ENCODE data around the gene NOS3. TPM values are rescaled to one million over a fixed set of nuclear protein-coding genes. Genes with fewer than 3 reads are reported as not detected.

Gene NOS3
- total RNA-seq, 1 experiment from 2014 or later: not detected

DNA sequence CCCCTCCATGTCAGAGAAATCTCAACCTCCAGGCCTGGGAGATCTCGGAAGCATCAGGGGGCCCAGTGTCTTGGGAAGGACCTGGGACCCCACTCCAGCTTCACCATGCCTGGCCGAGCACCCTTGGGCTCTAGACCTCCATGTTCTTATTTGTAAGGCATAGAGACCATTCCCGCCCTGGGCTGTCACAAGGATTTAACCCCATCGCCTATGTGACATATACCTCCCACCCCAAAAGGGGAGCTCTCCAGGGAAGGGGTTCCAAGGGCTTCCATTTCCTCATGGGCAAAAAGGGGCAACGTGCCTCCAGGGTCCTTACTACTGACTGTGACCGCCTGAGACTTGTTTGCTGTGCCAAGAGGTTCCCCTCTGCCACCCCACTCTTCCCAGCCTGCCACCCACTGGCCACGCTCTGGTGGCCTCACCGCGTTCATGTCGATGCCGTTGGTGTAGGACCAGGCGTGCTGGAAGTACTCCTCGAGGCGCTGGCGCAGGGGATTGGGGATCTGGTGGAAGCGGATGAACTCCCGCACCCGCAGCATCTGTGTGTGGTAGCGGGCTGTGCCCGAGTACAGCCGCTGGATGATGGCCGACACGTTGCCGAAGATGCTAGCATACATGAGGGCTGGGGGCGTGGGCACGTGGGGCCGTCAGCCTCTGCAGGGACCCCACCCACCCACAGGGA lies 40.2 kb upstream of the NOS3 start:
- no peak for DNase-seq (ENCODE audit: low read depth, low spot score)
- in situ Hi-C loops (cut with HindIII; ENCODE audit: low pct_unique_long_range_greater_than_20kb, low sequenced_read_pairs): no loop called here

- no peak for DNase-seq (ENCODE audit: low read depth, low spot score)
- in situ Hi-C loops (cut with HindIII; ENCODE audit: low pct_unique_long_range_greater_than_20kb, low sequenced_read_pairs): no loop called here
Measured at GRCh38 chr7:150951181-150951520, 39.7 kb upstream of the NOS3 start.

DNA sequence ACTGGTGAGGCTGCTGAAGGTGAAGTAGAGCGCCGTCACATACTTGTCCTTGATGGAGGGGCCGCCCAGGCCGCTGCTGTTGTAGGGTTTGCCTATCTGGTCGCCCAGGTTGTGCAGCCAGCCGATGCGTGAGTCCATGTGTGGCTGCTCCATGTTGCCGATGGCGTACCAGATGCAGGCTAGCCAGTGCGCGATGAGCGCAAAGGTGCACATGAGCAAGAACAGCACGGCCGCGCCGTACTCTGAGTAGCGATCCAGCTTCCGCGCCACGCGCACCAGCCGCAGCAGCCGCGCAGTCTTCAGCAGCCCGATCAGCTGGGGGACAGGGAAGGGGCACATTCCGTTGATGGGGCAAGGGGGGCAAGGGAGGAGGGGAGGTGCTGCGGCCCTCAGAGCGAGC lies 39.3 kb upstream of the NOS3 start:
- DNase-seq (ENCODE audit: low read depth, low spot score): no peak
- in situ Hi-C loops (cut with HindIII; ENCODE audit: low pct_unique_long_range_greater_than_20kb, low sequenced_read_pairs): no loop called here

DNA sequence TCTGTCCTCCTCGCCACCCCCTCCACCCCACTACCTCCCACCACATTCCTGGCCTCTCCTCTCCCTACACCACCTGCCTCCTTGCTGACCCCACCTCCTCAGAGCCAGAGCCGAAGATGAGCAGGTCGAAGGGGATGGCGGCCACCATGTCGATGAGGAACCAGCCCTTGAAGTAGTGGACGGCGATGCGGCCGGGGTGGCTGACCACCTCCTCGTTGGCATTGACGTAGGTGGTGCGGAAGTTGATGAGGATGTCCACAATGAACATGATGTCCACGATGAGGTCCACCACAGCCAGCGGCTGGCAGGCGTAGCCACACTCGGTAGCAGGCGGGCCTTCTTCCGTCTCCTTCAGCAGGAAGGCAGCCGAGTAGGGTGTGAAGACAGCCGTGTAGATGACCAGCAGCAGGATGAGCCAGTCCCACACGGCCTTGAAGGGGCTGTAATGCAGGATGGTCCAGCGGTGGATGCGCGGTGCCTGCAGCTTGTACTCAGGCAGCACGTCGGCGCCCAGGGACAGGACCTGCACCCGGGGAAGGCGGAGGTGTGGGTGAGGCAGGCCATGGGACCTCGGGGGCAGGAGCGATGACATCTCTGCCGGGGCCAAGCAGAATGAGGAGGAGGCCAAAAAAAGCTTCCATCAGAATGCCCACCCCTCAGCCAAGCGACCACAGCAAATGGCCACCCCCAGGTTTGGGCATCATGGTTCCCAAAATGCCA lies 38.3 kb upstream of the NOS3 start:
- DNase-seq (ENCODE audit: low read depth, low spot score): no peak
- in situ Hi-C loops (cut with HindIII; ENCODE audit: low pct_unique_long_range_greater_than_20kb, low sequenced_read_pairs): no loop called here

DNA sequence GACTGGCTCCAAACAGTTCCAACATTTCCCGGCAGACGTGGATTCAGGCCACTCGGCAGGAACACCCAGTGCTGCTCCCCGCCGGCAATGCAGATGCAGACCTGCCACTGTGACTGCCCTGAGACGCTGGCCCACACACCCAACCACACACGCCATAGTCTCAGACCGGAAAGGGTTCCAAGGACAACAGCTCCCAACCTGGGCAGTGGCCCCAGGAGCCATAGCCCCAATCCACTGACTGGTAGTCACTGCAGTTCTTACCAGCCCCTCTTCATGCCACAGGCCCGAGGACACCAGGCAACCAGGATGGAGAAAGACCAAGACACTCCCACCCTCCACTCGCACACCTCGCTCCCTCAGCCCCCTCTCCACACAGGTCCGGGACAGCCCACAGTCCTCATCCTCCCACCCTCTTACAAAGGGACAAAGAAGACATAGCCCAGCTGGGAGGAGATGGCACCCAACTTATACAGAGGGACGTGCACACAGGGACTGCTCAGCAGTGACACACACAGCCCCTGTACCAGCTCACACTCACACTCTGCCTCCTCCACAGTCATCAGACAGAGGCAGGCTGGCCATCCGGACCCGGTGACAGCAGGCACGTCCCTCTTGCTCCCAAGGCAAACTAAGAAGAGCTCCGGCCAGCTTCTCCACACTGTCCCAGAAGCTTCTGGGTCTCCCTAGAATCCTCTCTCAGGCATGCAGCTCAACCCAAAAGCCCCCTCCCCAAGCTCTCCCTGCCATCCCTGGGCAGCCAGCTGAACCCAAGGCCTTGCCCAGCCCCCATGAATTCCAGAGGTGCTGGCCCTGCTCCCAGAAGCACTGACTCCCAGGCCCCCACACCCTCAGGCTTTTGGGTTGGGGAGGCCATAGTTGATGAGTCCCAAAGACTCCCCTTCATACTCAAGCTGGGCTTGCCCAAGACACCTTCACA lies 37.5 kb upstream of the NOS3 start:
- no peak for DNase-seq (ENCODE audit: low read depth, low spot score)
- in situ Hi-C loops (cut with HindIII; ENCODE audit: low pct_unique_long_range_greater_than_20kb, low sequenced_read_pairs): no loop called here

DNA sequence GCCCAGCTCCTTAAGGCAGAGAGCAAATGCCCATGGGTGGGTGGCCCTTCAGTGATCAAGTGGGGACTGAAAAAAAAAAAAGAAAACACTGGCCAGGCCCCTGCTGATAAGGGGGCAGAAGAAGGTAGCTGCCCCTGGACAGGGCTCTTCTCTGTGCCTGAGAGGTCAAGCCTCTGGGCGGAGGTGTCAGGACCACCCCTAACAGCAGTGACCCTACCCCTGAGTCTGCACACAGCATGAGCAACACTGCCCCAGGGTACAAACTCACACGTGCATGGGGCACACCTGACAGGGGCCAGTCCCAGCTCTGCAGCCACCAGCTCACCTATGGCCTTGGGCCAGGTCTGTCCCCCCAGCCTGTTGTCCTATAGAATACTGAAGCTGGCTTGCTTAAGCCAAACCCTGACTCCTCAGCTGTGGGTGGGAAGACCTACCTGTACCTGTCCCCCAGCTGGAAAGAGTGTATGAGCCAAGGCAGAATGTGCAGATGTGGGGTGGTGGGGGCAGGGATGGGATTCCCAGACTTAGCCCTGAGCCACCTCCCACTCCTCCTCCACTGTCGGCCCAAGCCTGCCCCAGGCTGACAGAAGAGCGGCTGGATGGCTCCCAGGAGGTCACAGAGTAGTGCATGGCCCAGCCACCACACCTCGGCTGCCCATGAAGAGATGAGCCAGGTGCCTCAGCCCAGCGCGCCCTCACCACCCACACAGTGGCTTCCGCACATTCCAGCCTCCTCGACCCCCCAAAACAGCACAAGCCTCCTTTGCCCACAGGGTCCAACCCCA lies 36.4 kb upstream of the NOS3 start:
- in situ Hi-C loops (cut with HindIII; ENCODE audit: low pct_unique_long_range_greater_than_20kb, low sequenced_read_pairs): no loop called here
- no peak for DNase-seq (ENCODE audit: low read depth, low spot score)

- in situ Hi-C loops (cut with HindIII; ENCODE audit: low pct_unique_long_range_greater_than_20kb, low sequenced_read_pairs): no loop called here
- no peak for DNase-seq (ENCODE audit: low read depth, low spot score)
Measured at GRCh38 chr7:150954986-150955518, 35.8 kb upstream of the NOS3 start.

DNA sequence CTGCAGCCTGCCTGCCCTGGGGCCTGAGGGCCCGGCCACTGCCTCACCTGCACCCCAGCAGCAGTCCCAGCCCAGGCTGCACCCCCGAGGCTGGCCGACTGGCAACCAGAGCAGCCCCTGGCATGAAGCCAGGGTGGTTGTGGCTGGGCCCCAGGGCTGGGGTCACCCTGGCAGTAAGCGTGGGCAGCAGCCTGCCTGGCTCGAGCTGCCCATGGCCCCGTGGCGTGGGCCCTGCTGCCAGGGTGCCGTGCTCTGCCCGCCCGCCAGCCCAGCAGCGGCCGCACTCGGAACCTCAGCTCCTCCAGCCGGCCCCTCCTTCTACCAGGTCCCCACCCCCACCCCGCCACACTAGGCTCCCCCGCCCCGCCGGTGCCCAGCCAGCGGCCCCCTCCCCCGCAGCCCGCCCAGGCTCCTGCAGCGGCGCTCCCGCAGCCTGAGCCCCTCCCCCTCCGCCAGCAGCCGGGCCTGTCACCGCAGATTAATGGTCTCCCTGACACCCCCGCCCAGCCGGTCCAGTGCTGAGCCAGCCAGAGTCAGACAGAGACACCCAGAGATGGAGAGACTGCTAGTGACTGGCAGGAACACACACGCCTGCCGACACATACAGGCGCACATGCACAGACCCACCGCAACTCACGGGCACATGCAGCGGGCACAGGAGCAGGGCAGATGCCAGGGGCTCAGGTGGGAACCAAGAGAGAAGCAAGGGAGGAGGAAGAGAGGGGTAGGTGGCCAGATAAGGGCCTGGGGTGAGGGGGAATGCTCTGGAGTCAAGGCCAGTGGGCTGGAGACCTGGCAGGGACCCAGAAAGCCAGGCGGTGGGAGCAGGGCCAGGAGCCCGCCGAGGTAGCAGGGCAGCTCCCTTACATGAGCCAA lies 35.1 kb upstream of the NOS3 start:
- in situ Hi-C loops (cut with HindIII; ENCODE audit: low pct_unique_long_range_greater_than_20kb, low sequenced_read_pairs): no loop called here
- DNase-seq (ENCODE audit: low read depth, low spot score): no peak

DNA sequence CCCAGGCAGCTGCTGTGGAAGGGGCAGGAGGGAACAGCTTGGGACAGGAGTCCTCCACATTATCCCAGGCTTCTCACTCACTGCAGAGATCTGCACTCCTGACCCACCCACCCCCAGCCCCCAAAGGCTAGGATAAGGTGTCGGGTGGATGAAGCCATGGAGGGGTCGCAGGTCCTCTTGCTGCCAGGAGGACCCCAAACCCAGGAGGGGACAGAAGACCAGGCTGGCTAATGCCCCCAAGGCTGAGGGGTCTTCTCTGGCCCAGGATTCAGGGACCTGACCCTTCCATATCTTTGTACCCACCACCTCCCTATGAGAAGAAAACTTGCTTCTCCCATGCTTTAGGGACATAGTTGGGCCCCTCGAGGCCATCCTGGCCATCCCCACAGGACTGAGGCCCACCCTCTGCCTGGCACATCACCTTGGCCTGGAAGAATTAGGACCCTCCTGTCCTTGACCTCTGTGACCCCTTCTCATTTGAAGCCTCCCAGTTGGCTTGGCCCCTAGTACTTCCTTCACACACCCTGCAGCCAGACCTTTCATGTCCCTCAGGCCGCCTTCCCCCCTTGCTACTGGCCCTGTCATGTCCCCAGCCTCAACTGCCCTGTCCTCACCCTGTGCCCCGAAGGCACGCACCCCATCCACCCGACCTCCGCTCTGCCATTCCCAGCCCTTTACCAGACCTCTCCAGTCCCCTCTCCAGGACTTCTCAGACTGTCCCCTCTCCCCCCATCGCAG lies 34.3 kb upstream of the NOS3 start:
- DNase-seq (ENCODE audit: low read depth, low spot score): no peak
- in situ Hi-C loops (cut with HindIII; ENCODE audit: low pct_unique_long_range_greater_than_20kb, low sequenced_read_pairs): no loop called here

GRCh38 chr7:150957133-150958020 lies 33.4 kb upstream of the NOS3 start:
- in situ Hi-C loops (cut with HindIII; ENCODE audit: low pct_unique_long_range_greater_than_20kb, low sequenced_read_pairs): no loop called here
- DNase-seq (ENCODE audit: low read depth, low spot score): no peak

GRCh38 chr7:150958062-150958552 lies 32.7 kb upstream of the NOS3 start:
- in situ Hi-C loops (cut with HindIII; ENCODE audit: low pct_unique_long_range_greater_than_20kb, low sequenced_read_pairs): no loop called here
- DNase-seq (ENCODE audit: low read depth, low spot score): no peak

DNA sequence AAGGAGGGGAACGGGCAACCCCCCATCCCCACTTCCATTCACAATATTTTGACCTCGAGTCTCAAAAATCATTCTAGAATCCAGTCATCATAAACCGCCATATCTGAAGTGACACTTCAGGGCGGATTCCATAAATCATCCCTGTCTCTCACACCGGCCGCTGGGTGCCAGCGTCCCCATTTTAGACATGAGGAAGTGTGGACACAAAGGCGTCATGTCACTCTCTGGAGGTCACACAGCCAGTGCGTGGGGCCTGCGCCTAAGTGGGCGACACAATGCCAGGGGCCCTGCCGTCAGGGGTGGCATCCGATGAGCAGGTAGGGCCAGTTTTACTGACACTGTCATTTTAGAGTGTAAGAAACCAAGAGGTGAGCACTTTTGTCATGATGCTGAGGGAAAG lies 32.2 kb upstream of the NOS3 start:
- in situ Hi-C loops (cut with HindIII; ENCODE audit: low pct_unique_long_range_greater_than_20kb, low sequenced_read_pairs): no loop called here

GRCh38 chr7:150959081-150959480 lies 31.7 kb upstream of the NOS3 start:
- in situ Hi-C loops (cut with HindIII; ENCODE audit: low pct_unique_long_range_greater_than_20kb, low sequenced_read_pairs): no loop called here
- DNase-seq (ENCODE audit: low read depth, low spot score): no peak

More for the DNA sequence above, 32.2 kb upstream of the NOS3 start:
- DNase-seq (ENCODE audit: low read depth, low spot score): no peak

- in situ Hi-C loops (cut with HindIII; ENCODE audit: low pct_unique_long_range_greater_than_20kb, low sequenced_read_pairs): no loop called here
Measured at GRCh38 chr7:150959739-150960734, 30.8 kb upstream of the NOS3 start.

More at GRCh38 chr7:150959739-150960734, 30.8 kb upstream of the NOS3 start:
- peak; percentile 22 for DNase-seq (ENCODE audit: low read depth, low spot score)

All from SK-MEL-5 (cell line).